ENCODE measurements around the gene DNPH1.

The DNPH1 gene

DNA sequence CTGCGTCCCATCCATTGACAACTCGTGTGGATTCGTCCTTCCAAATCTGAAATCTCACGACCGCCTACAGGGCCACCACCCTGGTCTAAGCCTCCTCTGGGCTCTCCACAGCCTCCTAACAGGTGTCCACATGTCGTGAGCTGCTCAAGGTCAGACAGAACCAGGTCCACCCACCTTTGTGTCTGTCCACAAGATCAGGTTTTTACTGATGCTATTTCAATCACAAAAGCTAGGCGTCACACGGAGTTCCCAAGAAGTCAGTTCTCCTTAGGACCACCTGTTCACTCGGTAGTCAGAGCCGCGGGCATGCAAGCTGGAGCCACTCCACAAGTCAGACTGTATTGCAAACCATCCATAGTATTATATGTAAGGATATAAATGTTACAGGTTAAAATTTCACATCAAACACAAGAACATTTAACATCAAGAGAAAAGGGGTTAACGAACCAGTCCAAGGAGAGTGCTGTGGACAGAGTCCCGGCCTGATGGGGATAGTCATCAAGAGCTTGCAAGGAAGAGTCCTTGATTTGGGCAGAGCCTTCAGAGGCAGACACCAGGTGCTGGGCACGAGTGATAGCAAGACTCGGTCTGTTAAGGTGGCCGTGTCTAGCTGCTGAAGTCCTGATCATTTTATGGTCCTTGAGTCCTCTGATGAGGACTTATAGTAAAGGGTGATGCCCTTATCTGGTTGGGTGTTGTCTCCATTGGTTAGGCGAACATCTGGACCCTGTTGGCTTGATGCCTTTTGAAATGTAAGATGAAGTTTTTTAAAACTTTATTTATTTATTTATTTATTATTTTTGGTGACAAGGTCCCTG, 731 bp upstream of the DNPH1 start:
- FAIRE-seq (no peak), DNase-seq (ENCODE audit: insufficient read length, low spot score) (no peak)
- TF ChIP-seq, protein P1, sequence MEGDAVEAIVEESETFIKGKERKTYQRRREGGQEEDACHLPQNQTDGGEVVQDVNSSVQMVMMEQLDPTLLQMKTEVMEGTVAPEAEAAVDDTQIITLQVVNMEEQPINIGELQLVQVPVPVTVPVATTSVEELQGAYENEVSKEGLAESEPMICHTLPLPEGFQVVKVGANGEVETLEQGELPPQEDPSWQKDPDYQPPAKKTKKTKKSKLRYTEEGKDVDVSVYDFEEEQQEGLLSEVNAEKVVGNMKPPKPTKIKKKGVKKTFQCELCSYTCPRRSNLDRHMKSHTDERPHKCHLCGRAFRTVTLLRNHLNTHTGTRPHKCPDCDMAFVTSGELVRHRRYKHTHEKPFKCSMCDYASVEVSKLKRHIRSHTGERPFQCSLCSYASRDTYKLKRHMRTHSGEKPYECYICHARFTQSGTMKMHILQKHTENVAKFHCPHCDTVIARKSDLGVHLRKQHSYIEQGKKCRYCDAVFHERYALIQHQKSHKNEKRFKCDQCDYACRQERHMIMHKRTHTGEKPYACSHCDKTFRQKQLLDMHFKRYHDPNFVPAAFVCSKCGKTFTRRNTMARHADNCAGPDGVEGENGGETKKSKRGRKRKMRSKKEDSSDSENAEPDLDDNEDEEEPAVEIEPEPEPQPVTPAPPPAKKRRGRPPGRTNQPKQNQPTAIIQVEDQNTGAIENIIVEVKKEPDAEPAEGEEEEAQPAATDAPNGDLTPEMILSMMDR (IDR thresholded peaks at IDR 0.05; ENCODE audit: insufficient read depth, missing control alignments): no peak

DNA sequence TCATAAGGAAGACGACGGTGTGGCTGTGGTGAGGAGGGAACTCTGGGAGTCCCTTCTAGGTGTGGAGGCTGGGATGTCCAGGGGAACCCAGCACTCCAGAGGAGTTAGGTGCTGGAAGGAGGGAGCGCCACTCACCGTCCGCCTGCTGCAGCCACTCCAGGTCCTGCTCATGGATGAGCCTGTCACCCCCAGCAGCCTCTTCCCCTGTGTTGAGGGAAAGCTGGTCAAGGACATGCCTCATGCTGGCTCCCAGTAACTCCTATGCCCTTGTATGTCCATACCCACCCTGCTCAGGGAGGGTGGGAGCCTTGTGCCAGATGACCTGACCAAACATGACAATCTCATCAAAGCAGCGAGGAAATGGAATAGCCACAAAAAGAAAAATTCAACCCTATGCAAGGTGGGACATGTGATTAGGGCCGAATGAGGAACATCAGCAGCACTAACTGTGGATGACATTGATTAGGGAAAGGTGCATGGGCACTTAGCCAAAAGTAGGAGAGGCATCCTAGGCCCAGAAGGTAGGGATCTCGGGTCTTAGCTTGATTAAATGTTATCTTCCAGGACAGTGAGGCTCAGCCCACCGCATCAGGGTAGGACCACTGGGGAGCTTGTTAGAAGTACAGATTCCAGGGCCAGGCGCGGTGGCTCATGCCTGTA, 3.0 kb downstream of the DNPH1 start:
- FAIRE-seq: no peak
- TF ChIP-seq, protein P1 (IDR thresholded peaks at IDR 0.05; ENCODE audit: insufficient read depth, missing control alignments): no peak
- DNase-seq (ENCODE audit: insufficient read length, low spot score): no peak

DNA sequence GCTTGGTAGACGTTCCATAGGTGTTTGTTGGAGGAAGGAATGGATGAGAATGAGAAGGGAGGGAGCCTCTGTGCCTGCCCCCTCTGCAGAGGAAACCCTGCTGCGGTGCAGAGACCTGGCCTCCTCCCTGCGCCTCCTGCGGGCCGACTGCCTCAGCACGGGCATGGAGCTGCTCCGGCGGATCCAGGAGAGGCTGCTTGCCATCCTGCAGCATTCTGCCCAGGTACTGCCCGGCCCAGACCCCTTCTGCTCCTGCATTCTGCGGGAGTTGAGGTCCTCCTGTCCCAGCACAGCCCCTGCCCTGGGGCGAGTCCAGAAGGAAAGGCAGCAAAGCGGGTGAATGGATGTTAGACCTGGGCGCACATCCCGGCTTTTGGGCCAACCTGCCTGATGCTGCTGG, 6.1 kb downstream of the DNPH1 start:
- no peak for DNase-seq (ENCODE audit: insufficient read length, low spot score)
- no peak for FAIRE-seq
- TF ChIP-seq, protein P1 (IDR thresholded peaks at IDR 0.05; ENCODE audit: insufficient read depth, missing control alignments): no peak

DNA sequence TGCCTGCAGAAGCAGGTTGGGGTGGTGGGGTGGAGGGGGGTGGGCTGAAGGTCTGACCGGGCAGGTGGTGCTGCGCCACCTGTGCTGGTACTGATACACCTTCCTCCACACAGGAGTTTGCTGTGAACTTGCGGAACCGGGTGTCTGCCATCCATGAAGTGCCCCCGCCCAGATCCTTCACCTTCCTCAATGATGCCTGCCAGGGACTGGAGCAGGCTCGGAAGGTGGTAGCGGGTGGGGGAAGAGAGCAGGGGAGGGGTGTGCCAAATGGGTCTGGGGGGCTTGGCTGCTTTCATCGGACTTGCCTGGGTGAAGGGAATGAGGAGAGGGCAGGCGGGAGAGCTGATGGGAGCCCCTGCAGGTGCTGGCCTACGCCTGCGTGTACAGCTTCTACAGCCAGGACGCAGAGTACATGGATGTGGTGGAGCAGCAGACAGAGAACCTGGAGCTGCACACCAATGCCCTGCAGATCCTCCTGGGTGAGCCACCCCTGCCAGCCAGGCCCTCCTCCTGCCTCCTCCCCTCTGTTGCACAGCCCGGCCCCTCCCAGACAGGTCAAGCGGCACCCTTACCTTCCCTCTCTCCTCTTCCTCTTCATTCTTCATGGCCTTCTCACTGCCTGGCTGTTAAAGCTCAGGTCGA, 6.7 kb downstream of the DNPH1 start:
- TF ChIP-seq, protein P1 (IDR thresholded peaks at IDR 0.05; ENCODE audit: insufficient read depth, missing control alignments): no peak
- FAIRE-seq: no peak
- DNase-seq (ENCODE audit: insufficient read length, low spot score): no peak

DNA sequence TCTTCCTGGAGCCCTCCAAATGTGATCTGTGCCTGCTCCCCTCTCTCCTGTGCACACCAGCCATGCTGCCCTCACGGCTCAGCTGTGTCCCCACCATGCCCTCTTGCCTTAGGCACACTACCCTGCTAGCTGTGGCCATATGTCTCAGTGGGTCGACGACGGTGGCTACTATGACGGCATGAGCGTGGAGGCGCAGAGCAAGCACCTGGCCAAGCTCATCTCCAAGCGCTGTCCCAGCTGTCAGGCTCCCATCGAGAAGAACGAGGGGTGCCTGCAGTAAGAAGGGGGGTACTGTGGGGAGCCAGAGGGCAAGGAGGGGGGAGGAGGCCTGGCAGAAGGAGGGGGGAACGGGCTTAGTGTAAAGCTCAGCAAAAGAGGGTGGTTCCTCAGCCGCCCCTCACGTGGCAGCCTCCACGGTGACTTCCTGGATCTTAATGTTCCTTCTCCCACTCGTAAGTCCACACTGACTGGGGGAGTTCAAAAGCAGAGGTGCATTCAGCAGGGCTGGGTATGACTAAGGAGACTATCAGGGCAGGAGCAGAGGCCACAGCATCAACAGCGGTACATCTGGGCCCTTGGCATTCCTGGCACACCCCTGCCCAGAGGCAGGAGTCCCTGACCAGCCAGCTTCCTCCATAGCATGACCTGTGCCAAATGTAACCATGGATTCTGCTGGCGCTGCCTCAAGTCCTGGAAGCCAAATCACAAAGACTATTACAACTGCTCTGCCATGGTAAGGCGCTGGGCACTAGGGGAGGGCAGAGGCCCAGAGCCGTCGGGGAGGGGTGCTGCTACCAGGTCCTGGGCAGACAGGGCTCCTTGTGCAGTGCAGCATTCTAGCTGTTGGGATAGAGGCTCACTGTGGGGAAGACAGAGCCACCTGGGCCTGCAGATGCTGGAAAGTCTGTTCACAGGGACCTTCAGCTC, 8.0 kb downstream of the DNPH1 start:
- TF ChIP-seq, protein P1 (IDR thresholded peaks at IDR 0.05; ENCODE audit: insufficient read depth, missing control alignments): no peak
- DNase-seq (ENCODE audit: insufficient read length, low spot score) (no peak), FAIRE-seq (no peak)

DNA sequence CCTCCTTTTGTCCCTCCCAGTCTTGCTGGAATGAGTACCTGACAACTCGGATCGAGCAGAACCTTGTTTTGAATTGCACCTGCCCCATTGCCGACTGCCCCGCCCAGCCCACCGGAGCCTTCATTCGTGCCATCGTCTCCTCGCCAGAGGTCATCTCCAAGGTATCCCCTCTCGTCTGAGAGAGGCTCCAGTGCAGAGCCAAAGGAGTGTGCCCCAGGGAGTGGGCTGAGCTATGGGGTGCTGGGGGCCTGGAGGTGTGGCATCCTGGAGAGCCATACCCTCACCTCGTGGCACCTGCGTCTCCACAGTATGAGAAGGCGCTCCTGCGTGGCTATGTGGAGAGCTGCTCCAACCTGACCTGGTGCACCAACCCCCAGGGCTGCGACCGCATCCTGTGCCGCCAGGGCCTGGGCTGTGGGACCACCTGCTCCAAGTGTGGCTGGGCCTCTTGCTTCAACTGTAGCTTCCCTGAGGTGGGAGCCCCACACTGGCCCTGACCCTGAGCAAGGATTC, 8.8 kb downstream of the DNPH1 start:
- no peak for FAIRE-seq
- DNase-seq (ENCODE audit: insufficient read length, low spot score): no peak
- TF ChIP-seq, protein P1 (IDR thresholded peaks at IDR 0.05; ENCODE audit: insufficient read depth, missing control alignments): no peak

Measured in D721Med (cell line).